Measurements from ENCODE around the gene C2orf78. TPM values are rescaled to one million over a fixed set of nuclear protein-coding genes. Genes with fewer than 3 reads are reported as not detected.

C2orf78 gene
- total and polyA plus RNA-seq, 2 donors (not counting 3 experiments of a cell fraction or from before 2014, with no cell fraction given): not detected

DNA sequence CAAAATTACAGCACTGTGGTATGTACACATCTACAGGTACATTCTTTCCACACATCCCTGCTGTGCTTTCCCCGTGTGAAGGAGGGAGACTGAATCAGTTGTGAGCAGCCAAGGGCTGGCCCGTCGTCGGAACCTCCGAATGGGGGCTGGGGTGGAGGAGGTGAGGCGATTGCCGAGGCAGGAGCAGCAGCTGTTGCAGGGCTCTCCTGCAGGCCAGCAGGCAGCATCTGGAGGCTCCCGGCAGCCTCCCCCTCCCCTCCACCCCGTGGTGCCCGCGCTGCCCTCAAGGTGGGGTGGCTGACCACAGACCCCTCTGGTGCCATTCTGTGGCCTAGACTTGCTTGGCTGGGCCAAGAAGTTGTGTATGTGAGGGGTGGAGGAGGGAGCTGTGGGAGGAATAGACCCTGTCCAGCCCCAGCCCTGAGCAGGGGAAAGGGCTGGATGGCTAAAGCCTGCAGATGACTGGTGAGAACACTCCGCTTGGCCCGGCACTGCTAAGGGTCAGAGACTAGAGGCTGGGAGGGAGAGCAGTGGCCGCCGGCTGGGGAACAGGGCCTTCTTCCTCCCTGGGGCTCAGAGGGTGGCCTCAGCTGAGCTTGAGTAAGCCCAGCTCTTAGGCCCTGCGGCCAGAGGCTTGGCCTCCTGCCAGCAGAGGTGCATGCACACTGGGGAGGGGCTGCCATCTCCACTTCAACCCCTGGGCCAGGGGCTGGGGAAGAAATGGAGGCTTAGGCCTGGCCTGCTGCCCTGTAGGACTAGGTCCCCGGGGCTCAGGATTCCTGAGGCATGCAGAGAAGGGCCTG, 52.4 kb downstream of the C2orf78 start:
- dilution Hi-C loops (cut with MboI; ENCODE audit: extremely low pct_ligation_motif_present, low sequenced_read_pairs) (no loop called here), intact Hi-C loops (cut with micrococcal nuclease) (no loop called here)
- peaks cover 0 to 6% of the 10 kb centered on the region in 2 experiments for H3K36me3 ChIP-seq (ENCODE audit: control insufficient read depth in 2 of 2, extremely low read depth in 1 of 2, insufficient read depth in 2 of 2, low read length in 2 of 2)
- BruUV-seq (replicated peaks): no TSS peak
- H3K79me2 ChIP-seq (ENCODE audit: control insufficient read depth, insufficient read depth, low read length): no peaks in the 10 kb centered on the region
- ChIA-PET POLR2A (no interaction called here), CTCF (no interaction called here)
- no peaks in the 10 kb centered on the region for H3K4me1 ChIP-seq (ENCODE audit: control insufficient read depth, extremely low read depth, insufficient read depth, low read length)
- FAIRE-seq (no peak), DNase-seq (ENCODE audit: low read depth, low spot score) (no peak)
- H3K9ac ChIP-seq (replicated peaks; ENCODE audit: extremely low read depth, insufficient read depth, low read length): no peak overlapping the region
- H2AFZ ChIP-seq (ENCODE audit: low read depth, low read length): no peak overlapping the region
- TF ChIP-seq, protein P1, sequence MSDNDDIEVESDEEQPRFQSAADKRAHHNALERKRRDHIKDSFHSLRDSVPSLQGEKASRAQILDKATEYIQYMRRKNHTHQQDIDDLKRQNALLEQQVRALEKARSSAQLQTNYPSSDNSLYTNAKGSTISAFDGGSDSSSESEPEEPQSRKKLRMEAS (IDR thresholded peaks at IDR 0.05; ENCODE audit: insufficient read depth, insufficient read length): no peak
- TF ChIP-seq, protein P2, sequence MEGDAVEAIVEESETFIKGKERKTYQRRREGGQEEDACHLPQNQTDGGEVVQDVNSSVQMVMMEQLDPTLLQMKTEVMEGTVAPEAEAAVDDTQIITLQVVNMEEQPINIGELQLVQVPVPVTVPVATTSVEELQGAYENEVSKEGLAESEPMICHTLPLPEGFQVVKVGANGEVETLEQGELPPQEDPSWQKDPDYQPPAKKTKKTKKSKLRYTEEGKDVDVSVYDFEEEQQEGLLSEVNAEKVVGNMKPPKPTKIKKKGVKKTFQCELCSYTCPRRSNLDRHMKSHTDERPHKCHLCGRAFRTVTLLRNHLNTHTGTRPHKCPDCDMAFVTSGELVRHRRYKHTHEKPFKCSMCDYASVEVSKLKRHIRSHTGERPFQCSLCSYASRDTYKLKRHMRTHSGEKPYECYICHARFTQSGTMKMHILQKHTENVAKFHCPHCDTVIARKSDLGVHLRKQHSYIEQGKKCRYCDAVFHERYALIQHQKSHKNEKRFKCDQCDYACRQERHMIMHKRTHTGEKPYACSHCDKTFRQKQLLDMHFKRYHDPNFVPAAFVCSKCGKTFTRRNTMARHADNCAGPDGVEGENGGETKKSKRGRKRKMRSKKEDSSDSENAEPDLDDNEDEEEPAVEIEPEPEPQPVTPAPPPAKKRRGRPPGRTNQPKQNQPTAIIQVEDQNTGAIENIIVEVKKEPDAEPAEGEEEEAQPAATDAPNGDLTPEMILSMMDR (IDR thresholded peaks at IDR 0.05; ENCODE audit: extremely low read depth in 1 of 2, insufficient read depth in 1 of 2, low read depth in 1 of 2, low read length in 2 of 2): no peak
- no peak for TF ChIP-seq POLR2AphosphoS5 (IDR thresholded peaks at IDR 0.05; ENCODE audit: insufficient read depth, low read depth, low read length)
- no peak for TF ChIP-seq JUN (IDR thresholded peaks at IDR 0.05; ENCODE audit: borderline replicate concordance, insufficient read depth, insufficient read length, low read depth)
- no peak for TF ChIP-seq GATA2 (IDR thresholded peaks at IDR 0.05; ENCODE audit: insufficient read depth, insufficient read length, low read depth, low read length)
- no peak for TF ChIP-seq MYC (IDR thresholded peaks at IDR 0.05; ENCODE audit: low read depth, low read length)
- TF ChIP-seq EZH2 (IDR thresholded peaks at IDR 0.05; ENCODE audit: borderline replicate concordance, low read depth, low read length, severe bottlenecking): no peak
- no peak for TF ChIP-seq POLR2A (IDR thresholded peaks at IDR 0.05; ENCODE audit: low read depth, low read length)
- no peak for TF ChIP-seq FOS (IDR thresholded peaks at IDR 0.05; ENCODE audit: borderline replicate concordance, insufficient read depth, low read length)
- no peak overlapping the region for H3K4me3 ChIP-seq (replicated peaks in 1 of 3; ENCODE audit: insufficient read depth in 1 of 3, low read depth in 1 of 3, low read length in 3 of 3)
- no peaks in the 10 kb centered on the region for H4K20me1 ChIP-seq (replicated peaks; ENCODE audit: control insufficient read depth, extremely low read depth, insufficient read depth, low read length)
- H3K9me1 ChIP-seq (replicated peaks; ENCODE audit: control insufficient read depth, extremely low read depth, insufficient read depth, low read length): no peaks in the 10 kb centered on the region
- no peaks in the 10 kb centered on the region for H3K9me3 ChIP-seq (replicated peaks; ENCODE audit: control insufficient read depth, insufficient read depth, low read length)
- H3K27ac ChIP-seq (ENCODE audit: insufficient read depth, low read depth, low read length): no peak overlapping the region
- H3K27me3 ChIP-seq (ENCODE audit: control insufficient read depth in 2 of 2, insufficient read depth in 2 of 2, low read length in 2 of 2): no peaks in the 10 kb centered on the region
- no peak overlapping the region for H3K4me2 ChIP-seq (ENCODE audit: insufficient read depth, low read length)
